ENCODE data around the gene MAOB.

Gene MAOB

GRCh38 chrX:43835559-43835958 lies 46.7 kb downstream of the MAOB start:
- TF ChIP-seq GATA2 (IDR thresholded peaks at IDR 0.05; ENCODE audit: low read depth, low read length) = no peak
- TF ChIP-seq GATA3 (IDR thresholded peaks at IDR 0.05; ENCODE audit: low read depth, low read length) = no peak

GRCh38 chrX:43827791-43828190 lies 54.5 kb downstream of the MAOB start:
- no peak for TF ChIP-seq GATA3 (IDR thresholded peaks at IDR 0.05; ENCODE audit: low read depth, low read length)
- no peak for TF ChIP-seq GATA2 (IDR thresholded peaks at IDR 0.05; ENCODE audit: low read depth, low read length)

GRCh38 chrX:43822014-43822413 lies 60.2 kb downstream of the MAOB start:
- TF ChIP-seq GATA3 (IDR thresholded peaks at IDR 0.05; ENCODE audit: low read depth, low read length) = no peak
- TF ChIP-seq GATA2 (IDR thresholded peaks at IDR 0.05; ENCODE audit: low read depth, low read length) = no peak

GRCh38 chrX:43817444-43817843 lies 64.8 kb downstream of the MAOB start:
- TF ChIP-seq GATA3 (IDR thresholded peaks at IDR 0.05; ENCODE audit: low read depth, low read length) (no peak), GATA2 (IDR thresholded peaks at IDR 0.05; ENCODE audit: low read depth, low read length) (no peak)

DNA sequence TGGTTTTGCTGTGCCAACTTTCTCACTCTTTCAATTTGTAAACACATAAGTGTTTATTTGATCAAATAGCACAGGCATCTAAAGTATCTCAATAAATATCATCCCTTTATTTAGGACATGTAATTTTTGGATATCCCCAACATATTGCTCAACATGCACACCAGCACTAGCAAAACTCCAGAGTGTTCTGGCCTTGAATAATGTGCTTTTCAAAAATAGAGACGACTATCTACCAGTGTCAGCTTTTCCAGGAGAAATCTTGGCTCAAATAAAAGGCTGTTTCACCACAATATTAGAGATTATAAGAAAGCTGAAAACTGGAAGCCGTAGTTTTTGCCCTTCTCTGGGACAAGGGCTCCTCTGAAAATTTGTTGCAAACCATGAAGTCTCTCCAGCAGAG lies 67.0 kb downstream of the MAOB start:
- TF ChIP-seq GATA3 (IDR thresholded peaks at IDR 0.05; ENCODE audit: low read depth, low read length) (no peak), GATA2 (IDR thresholded peaks at IDR 0.05; ENCODE audit: low read depth, low read length) (no peak)

GRCh38 chrX:43813898-43814297 lies 68.4 kb downstream of the MAOB start:
- TF ChIP-seq GATA3 (IDR thresholded peaks at IDR 0.05; ENCODE audit: low read depth, low read length) (no peak), GATA2 (IDR thresholded peaks at IDR 0.05; ENCODE audit: low read depth, low read length) (no peak)

DNA sequence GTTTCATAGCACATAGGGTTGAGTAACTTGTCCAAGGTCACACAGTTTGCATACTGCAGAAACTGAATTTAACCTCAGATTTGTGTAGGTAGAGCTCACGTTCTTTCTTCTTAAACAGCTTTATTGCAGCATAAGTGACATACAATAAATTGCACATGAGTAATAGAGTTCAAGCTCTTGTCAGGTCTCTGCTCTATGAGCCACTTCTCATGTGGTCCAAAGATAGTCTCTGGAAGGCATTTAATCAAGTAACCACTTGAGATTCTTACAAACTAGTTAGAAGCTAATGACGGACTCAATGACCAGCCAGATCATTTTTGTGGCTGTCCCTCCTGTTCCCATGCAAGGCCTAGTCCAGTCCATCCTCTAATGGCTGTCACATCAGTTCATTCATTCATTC lies 68.9 kb downstream of the MAOB start:
- TF ChIP-seq GATA2 (IDR thresholded peaks at IDR 0.05; ENCODE audit: low read depth, low read length) (no peak), GATA3 (IDR thresholded peaks at IDR 0.05; ENCODE audit: low read depth, low read length) (no peak)

DNA sequence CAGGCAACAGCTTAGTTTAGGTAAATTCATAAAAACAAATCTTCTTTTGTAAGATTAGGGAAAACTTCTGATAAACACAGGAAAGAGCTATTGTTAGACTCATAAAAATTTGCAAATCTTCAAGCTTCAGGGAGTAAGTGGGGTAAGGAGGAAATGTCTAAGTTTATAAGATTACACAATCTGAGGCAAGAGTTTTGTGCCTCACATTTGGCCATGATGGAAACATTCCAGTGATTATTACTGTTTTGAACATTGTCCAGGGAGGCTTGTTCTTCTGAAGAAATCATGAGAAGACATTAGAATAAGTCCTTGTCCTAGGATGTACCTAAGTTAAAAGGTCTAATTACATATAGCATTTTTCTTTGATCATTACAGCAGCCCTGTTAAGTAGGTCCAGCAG lies 72.8 kb downstream of the MAOB start:
- TF ChIP-seq GATA3 (IDR thresholded peaks at IDR 0.05; ENCODE audit: low read depth, low read length) (no peak), GATA2 (IDR thresholded peaks at IDR 0.05; ENCODE audit: low read depth, low read length) (no peak)

DNA sequence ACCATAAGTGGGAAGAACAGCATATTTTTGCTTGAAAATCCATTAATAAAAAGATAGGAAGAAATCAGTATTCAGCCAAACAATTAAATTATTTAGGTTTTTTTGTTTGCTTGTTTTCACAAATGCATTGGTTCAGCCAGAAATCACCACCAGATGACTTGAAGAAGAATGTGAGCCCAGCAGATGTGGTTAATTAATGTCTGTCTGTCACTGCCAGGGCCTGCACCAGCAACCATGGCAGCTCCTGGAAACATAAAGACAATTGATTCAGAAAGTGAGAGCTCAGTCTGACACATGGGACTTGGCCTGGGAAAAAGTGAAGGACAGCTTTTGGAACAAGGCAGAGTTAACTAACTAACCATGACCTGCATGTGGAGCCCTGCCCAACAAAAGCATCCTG lies 74.0 kb downstream of the MAOB start:
- TF ChIP-seq GATA2 (IDR thresholded peaks at IDR 0.05; ENCODE audit: low read depth, low read length) (no peak), GATA3 (IDR thresholded peaks at IDR 0.05; ENCODE audit: low read depth, low read length) (no peak)

DNA sequence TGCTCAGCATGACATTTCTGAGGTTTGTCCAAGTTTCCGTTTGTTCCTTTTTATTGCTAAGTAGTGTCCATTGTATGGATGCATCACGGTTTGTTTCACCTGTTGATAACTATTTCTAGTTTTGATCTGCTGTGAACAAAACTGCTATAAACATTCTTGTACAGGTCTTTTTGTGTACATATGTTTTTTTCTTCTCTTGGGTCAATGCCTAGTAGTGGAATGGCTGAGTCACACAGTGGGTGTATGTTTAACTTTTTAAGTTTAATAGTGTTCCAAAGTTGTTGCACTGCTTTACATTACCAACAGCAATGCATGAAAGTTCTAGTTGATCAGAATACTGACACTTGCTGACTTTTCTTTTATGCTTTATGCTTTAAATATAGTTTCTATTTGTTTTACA lies 76.7 kb downstream of the MAOB start:
- TF ChIP-seq GATA2 (IDR thresholded peaks at IDR 0.05; ENCODE audit: low read depth, low read length) (no peak), GATA3 (IDR thresholded peaks at IDR 0.05; ENCODE audit: low read depth, low read length) (no peak)

GRCh38 chrX:43804021-43804420 lies 78.2 kb downstream of the MAOB start:
- TF ChIP-seq GATA2 (IDR thresholded peaks at IDR 0.05; ENCODE audit: low read depth, low read length) (no peak), GATA3 (IDR thresholded peaks at IDR 0.05; ENCODE audit: low read depth, low read length) (no peak)

GRCh38 chrX:43785930-43786591 lies 96.2 kb downstream of the MAOB start:
- TF ChIP-seq GATA3 (IDR thresholded peaks at IDR 0.05; ENCODE audit: low read depth, low read length) (no peak), GATA2 (IDR thresholded peaks at IDR 0.05; ENCODE audit: low read depth, low read length) (no peak)

GRCh38 chrX:43758044-43758443 lies 124.2 kb downstream of the MAOB start:
- TF ChIP-seq GATA3 (IDR thresholded peaks at IDR 0.05; ENCODE audit: low read depth, low read length) = no peak
- no peak for TF ChIP-seq GATA2 (IDR thresholded peaks at IDR 0.05; ENCODE audit: low read depth, low read length)

- TF ChIP-seq GATA2 (IDR thresholded peaks at IDR 0.05; ENCODE audit: low read depth, low read length) = no peak
- no peak for TF ChIP-seq GATA3 (IDR thresholded peaks at IDR 0.05; ENCODE audit: low read depth, low read length)
Observed at GRCh38 chrX:43756076-43756475, 126.2 kb downstream of the MAOB start.

GRCh38 chrX:43753637-43754036 lies 128.6 kb downstream of the MAOB start:
- TF ChIP-seq GATA2 (IDR thresholded peaks at IDR 0.05; ENCODE audit: low read depth, low read length) = no peak
- TF ChIP-seq GATA3 (IDR thresholded peaks at IDR 0.05; ENCODE audit: low read depth, low read length) = no peak

- TF ChIP-seq GATA2 (IDR thresholded peaks at IDR 0.05; ENCODE audit: low read depth, low read length) = no peak
- no peak for TF ChIP-seq GATA3 (IDR thresholded peaks at IDR 0.05; ENCODE audit: low read depth, low read length)
Observed at GRCh38 chrX:43750248-43750676, 132.0 kb downstream of the MAOB start.
